ENCODE data around the gene ZNF565. TPM values are rescaled to one million over a fixed set of nuclear protein-coding genes. Genes with fewer than 3 reads are reported as not detected.
A peak's percentile ranks its signal among the peaks of the same experiment; 100 is the strongest.

ZNF565 gene
- total RNA-seq, 1 donor from 2014 or later: 8.9 TPM

DNA sequence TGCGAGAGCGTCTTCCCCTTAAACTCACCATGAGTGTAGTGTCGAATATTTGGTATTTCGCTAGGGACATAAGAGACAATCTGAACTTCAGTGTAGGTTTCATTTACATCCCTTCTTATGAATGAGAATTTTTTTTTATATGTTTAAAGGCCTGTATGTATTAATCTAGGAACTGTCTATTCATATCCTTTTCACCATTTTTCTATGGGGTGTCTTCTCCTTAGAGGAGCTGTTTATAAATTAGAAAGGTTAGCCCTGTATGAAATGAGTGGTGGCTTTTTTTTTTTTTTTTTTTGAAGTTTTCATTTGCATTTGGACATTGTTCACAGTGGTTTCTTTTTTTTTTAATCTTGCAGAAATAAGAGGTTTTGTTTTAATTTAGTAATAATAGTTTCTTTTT lies 8.0 kb upstream of the ZNF565 start:
- Mint-ChIP-seq H3K9me3 (no peaks in the 10 kb centered on the region), H3K36me3 (peaks cover 37% of the 10 kb centered on the region), H3K27me3 (ENCODE audit: low read depth) (no peaks in the 10 kb centered on the region), H3K4me1 (peaks cover 27% of the 10 kb centered on the region), H3K4me3 (no peak overlapping the region), H3K27ac (no peak overlapping the region)
- DNase-seq (ENCODE audit: low spot score in 2 of 2, unreplicated experiment in 2 of 2): no peak
- TF ChIP-seq CTCF (IDR thresholded peaks at IDR 0.05; ENCODE audit: unreplicated experiment): no peak

GRCh38 chr19:36221474-36221873 lies 7.0 kb upstream of the ZNF565 start:
- no peaks in the 10 kb centered on the region for H3K9me3 Mint-ChIP-seq
- H3K4me1 Mint-ChIP-seq: peaks cover 33% of the 10 kb centered on the region
- no peaks in the 10 kb centered on the region for H3K27me3 Mint-ChIP-seq (ENCODE audit: low read depth)
- H3K27ac Mint-ChIP-seq: peak overlapping the region; percentile 44
- no peak overlapping the region for H3K4me3 Mint-ChIP-seq
- DNase-seq (ENCODE audit: low spot score in 2 of 2, unreplicated experiment in 2 of 2): no peak
- H3K36me3 Mint-ChIP-seq: peaks cover 40% of the 10 kb centered on the region
- TF ChIP-seq CTCF (IDR thresholded peaks at IDR 0.05; ENCODE audit: unreplicated experiment): no peak

DNA sequence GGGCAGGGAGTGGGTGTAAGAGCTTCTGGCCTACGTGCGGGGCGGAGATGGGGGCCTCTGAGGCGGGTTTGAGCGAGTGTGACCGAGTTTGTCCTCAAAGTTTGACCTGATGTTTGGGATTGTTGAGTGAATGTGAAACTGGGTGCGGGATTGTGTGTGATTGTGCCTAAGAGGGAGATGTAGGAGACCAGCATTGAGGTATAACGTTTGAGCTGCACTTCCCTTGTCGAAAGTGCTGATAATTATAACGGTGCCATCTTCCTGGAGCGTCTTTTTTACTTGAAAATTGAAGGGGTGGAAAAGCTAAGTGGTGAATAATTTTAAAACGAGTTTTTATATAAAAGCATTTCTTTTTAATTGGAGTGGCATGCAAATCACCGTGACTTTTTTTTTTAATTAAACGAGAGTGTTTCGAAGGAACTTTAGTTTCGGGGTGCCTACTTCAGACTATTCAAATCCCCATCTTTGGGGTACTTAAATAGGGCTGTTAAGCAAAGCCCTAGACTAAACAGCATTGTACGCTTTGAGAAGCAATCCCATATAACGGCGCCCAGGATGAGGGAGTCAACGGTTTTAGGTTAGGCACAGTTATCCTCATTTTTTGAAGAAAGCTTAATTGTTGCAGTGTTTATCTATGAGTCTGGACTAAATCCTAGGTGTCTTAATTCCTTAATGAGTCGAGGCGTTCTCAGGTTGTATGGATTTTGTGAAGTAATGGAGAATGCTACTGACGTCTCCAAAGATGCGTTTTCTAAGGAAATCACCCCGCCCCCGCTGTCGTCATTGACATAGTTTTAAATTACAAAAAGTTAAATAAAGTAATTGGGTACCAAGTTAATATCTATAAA lies 1.0 kb upstream of the ZNF565 start:
- no peak for DNase-seq (ENCODE audit: low spot score in 2 of 2, unreplicated experiment in 2 of 2)
- H3K27me3 Mint-ChIP-seq (ENCODE audit: low read depth): no peaks in the 10 kb centered on the region
- TF ChIP-seq CTCF (IDR thresholded peaks at IDR 0.05; ENCODE audit: unreplicated experiment): no peak
- H3K36me3 Mint-ChIP-seq: peaks cover 14% of the 10 kb centered on the region
- no peak overlapping the region for H3K27ac Mint-ChIP-seq
- H3K9me3 Mint-ChIP-seq: no peaks in the 10 kb centered on the region
- peaks cover 21% of the 10 kb centered on the region for H3K4me1 Mint-ChIP-seq
- no peak overlapping the region for H3K4me3 Mint-ChIP-seq

- peak overlapping the region; percentile 50 for H3K4me3 Mint-ChIP-seq
- peaks cover 10% of the 10 kb centered on the region for H3K4me1 Mint-ChIP-seq
- no peak for TF ChIP-seq CTCF (IDR thresholded peaks at IDR 0.05; ENCODE audit: unreplicated experiment)
- no peak overlapping the region for H3K27ac Mint-ChIP-seq
- H3K27me3 Mint-ChIP-seq (ENCODE audit: low read depth): no peaks in the 10 kb centered on the region
- H3K9me3 Mint-ChIP-seq: no peaks in the 10 kb centered on the region
- peaks cover 3% of the 10 kb centered on the region for H3K36me3 Mint-ChIP-seq
- no peak for DNase-seq (ENCODE audit: low spot score in 2 of 2, unreplicated experiment in 2 of 2)
Measured at GRCh38 chr19:36212895-36213294, 1.6 kb downstream of the ZNF565 start.

- Mint-ChIP-seq H3K27me3 (ENCODE audit: low read depth) (no peaks in the 10 kb centered on the region), H3K27ac (no peak overlapping the region), H3K4me3 (no peak overlapping the region), H3K36me3 (no peaks in the 10 kb centered on the region), H3K9me3 (no peaks in the 10 kb centered on the region), H3K4me1 (no peaks in the 10 kb centered on the region)
- no peak for DNase-seq (ENCODE audit: low spot score in 2 of 2, unreplicated experiment in 2 of 2)
- no peak for TF ChIP-seq CTCF (IDR thresholded peaks at IDR 0.05; ENCODE audit: unreplicated experiment)
Measured at GRCh38 chr19:36210497-36210896, 4.0 kb downstream of the ZNF565 start.

Measured in mesothelial cell of epicardium (in vitro differentiated cells).